Mesenteric fat pad (tissue), 1 donor: ENCODE measurements around the gene CEP290. TPM values are rescaled to one million over a fixed set of nuclear protein-coding genes. Genes with fewer than 3 reads are reported as not detected.

Source experiments
- DNase-seq: peaks from one replicate; pipeline ENCODE4 v3.0.0-alpha.2; 2020; ENCODE audit warnings: low spot score
- long read RNA-seq: library from polyadenylated mRNA; unstranded; transcript quantifications from one replicate; pipeline ENCODE4 v2.0.0, GENCODE V29; 2020
- total RNA-seq: library from RNA; stranded (reverse); fragmentation: NEBNext Ultra II Directional; extraction: Animal tissue kit (Norgen Biotek cat#: 25700); gene quantifications from one replicate; pipeline ENCODE4 v1.2.1, GENCODE V29; 2021
- donor health status: DM: yes; HTN: yes; CAD: no.

CEP290 gene, protein sequence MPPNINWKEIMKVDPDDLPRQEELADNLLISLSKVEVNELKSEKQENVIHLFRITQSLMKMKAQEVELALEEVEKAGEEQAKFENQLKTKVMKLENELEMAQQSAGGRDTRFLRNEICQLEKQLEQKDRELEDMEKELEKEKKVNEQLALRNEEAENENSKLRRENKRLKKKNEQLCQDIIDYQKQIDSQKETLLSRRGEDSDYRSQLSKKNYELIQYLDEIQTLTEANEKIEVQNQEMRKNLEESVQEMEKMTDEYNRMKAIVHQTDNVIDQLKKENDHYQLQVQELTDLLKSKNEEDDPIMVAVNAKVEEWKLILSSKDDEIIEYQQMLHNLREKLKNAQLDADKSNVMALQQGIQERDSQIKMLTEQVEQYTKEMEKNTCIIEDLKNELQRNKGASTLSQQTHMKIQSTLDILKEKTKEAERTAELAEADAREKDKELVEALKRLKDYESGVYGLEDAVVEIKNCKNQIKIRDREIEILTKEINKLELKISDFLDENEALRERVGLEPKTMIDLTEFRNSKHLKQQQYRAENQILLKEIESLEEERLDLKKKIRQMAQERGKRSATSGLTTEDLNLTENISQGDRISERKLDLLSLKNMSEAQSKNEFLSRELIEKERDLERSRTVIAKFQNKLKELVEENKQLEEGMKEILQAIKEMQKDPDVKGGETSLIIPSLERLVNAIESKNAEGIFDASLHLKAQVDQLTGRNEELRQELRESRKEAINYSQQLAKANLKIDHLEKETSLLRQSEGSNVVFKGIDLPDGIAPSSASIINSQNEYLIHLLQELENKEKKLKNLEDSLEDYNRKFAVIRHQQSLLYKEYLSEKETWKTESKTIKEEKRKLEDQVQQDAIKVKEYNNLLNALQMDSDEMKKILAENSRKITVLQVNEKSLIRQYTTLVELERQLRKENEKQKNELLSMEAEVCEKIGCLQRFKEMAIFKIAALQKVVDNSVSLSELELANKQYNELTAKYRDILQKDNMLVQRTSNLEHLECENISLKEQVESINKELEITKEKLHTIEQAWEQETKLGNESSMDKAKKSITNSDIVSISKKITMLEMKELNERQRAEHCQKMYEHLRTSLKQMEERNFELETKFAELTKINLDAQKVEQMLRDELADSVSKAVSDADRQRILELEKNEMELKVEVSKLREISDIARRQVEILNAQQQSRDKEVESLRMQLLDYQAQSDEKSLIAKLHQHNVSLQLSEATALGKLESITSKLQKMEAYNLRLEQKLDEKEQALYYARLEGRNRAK (N-terminal part only)
- total RNA-seq, result 11.5 TPM
- long read RNA-seq, partial matches to known transcripts, result 6 of 9 reads
- long read RNA-seq, other reads (novel, unspliced or antisense), result 3 of 9 reads

DNA sequence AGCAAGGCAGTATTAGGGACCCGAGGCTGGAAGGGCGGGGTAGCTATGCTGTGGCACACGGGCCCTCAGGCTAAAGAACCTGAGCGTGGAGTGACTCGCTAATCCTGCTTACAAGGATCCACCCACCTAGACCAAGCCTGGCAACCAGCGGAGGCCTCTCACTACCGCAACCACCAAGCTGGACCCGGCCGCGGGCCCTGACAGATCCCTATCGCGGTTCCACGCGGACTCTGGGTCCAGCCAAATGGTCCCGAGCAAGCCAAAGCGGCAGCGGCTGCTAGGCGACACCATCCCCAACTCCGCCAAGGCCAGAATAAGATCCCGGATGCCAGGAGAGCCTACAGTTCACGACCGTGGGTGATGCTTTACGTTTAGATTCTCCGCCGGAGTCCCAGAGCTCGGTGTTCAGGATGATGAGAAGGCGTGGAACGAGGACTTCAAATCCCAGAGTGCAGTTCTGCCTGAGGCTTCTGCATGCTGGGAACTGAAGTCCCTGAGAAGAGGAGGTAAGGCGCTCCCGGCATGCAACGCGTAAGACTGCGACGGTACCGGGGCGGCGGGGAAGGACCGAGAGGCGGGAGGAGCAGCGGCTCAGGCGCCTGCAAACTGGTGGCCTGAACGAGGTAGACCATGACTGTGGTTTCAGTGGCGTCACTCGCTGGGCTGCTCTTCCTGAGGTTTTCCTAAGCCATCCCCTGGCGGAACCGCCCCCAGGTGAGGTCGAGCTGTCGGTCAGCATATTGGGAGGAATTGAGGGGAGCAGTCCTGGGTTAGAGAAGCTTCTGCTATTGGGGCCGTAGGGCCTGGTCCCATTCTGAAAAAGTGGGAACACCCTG is at the start of gene CEP290, which contains the start of gene TMTC3:
TSS of gene CEP290 (minus strand) at position 315 of the 836 bp plus-strand sequence. CDS start 781 bp downstream, outside the sequence.
TSS of gene TMTC3 (plus strand) at position 534 of the 836 bp plus-strand sequence. CDS start 6,009 bp downstream, outside the sequence.
- peak; percentile 95 for DNase-seq

DNA sequence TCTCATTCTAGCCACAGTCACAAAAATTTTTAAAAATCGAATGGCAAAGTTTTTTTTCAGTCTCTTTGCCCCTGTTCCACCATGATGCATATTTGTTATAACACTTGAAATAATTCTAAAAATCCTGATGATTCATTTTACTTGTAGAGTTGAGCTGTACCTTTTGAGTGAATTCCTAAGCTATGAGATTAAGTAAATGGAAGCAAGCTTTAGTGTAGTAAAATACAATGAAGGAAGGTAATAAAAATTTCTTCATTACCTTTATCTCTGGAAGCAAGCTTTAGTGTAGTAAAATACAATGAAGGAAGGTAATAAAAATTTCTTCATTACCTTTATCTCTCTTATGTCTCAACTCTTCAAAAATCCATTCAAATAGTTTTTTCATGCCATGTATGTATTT is 46.3 kb upstream of the CEP290 start:
- DNase-seq, result no peak

GRCh38 chr12:88187571-88187970 is 45.7 kb upstream of the CEP290 start:
- DNase-seq, result no peak

- no peak for DNase-seq
Measured at GRCh38 chr12:88185988-88186387, 44.1 kb upstream of the CEP290 start.

GRCh38 chr12:88185279-88185678 is 43.4 kb upstream of the CEP290 start:
- DNase-seq, result no peak

DNA sequence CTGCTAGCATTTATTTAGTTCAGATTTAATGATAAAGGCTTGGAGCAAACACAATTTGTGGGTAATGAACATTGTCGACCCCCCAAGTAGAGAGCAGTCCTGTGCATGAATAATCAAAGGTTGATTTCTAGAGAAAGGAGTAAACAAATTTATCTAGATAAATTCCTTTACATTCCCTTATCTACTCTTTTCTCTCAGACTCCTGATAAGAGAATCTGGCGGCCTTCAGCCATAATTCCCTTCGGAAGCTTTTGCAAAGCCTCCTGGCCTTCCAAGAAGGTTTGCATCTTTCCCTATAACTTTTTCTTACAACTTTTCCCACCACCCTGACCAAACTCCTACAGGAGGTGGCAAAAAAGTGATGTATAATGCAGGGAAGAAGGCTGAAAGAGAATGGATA is 42.3 kb upstream of the CEP290 start:
- no peak for DNase-seq

DNA sequence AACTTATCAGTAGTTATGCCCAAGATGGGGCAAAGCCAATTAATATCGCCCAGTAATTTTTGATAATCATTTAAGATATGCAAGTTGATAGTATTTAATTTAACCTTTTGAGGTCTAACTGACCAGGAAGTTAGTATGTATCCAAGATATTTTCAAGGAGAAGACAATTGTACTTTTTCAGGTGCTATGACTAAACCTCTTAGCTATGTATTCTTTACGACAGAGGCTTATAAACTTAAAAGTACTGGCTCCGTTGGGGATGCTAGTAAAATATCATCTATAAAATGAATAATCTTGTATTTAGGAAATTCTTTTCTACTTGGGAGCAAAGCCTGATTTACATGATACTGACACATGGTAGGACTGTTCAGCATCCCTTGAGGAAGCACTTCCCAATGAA is 40.5 kb upstream of the CEP290 start:
- DNase-seq, result no peak

- DNase-seq, result no peak
Measured at GRCh38 chr12:88181881-88182280, 40.0 kb upstream of the CEP290 start.

DNA sequence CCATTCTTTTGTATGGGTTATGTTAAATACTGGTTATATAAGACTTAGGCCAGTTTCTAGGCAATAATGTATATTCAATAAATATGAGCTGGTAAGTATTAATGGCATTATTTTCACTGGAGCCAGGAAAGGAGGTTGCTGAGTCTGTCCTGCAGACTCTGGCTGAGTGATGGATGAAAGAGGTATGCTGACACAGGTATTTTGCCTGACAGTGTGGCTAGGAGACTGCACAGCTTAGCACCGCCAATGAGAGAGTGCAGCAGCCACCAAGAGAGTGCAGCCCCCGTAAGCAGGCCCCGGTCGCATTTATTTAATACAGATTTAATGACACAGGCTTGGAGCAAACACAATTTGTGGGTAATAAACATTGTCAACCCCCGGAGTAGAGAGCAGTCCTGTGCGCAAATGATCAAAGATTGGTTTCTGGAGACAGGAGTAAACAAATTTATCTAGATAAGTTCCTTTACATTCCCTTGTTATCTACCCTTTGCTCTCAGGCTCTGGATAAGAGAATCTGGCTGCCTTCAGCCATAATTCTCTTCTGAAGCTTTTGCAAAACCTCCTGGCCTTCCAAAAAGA is 37.6 kb upstream of the CEP290 start:
- DNase-seq, result no peak

- no peak for DNase-seq
Measured at GRCh38 chr12:88175544-88175943, 33.7 kb upstream of the CEP290 start.

DNA sequence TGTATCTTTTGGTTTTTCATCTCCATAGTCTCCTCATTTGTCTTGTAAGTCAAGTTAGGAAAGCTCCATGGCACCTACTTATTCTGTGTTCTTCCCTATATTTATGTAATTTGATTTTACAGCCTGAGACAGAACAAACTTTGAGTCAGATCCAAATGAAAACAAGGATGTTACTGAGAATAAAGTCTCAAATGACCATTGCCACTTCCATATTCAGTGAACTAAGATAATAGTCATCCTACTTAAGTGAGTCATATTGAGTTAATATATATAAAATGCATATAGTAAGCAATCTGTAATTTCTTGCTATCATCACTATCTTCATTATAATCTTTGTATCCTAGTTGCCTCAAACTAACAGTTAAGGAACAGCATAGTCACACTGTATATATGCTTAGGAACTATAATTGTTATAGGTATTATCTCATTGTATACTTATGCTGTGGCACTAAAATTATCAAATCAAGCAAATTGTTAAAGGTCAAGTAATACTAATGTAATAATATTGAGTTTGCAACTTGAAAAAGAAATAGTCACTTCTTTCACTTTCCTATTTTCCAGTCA is 31.0 kb upstream of the CEP290 start:
- DNase-seq, result no peak

- DNase-seq, result no peak
Measured at GRCh38 chr12:88167384-88167783, 25.5 kb upstream of the CEP290 start.

DNA sequence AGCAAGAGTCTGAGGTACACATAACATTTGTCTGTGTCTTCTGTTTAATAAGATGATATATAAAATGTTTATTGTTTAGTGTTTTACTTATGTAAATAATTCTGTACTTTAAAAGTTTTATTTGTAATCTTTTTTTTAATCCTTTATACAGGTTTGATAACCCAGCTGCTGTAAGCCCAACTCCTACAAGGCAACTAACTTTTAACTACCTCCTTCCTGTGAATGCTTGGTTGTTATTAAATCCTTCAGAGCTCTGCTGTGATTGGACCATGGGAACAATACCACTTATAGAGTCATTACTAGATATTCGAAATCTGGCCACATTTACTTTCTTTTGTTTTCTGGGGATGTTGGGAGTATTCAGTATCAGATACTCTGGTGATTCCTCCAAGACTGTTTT is 24.3 kb upstream of the CEP290 start:
- no peak for DNase-seq

- no peak for DNase-seq
Measured at GRCh38 chr12:88163371-88163770, 21.5 kb upstream of the CEP290 start.

DNA sequence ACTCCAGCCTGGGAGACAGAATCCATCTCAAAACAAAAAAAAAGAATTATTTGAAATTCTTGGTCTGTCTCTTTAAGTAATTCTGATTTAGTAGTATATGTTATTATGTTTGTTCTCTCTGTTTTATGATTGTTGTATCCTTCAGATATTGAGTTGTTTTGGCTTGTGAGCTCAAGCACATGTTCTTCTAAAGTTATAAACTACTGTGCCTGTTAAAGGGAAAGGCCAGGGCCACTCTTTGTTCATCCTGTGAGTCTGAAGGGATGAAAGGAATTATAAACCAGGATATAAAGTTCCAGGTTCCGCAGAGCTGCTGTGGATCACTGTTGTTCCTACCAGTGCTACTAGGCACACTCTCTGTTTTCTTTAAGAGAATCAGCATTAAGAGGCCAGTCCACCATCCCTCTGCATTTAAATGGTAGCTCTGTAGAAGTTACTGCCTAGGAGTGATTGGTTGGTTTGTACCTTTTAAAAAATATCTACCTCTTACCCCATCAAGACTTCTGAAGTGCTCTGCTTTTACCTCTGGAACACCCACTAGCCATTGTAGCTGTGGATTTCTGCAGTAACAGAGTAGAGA is 14.3 kb upstream of the CEP290 start:
- no peak for DNase-seq

DNA sequence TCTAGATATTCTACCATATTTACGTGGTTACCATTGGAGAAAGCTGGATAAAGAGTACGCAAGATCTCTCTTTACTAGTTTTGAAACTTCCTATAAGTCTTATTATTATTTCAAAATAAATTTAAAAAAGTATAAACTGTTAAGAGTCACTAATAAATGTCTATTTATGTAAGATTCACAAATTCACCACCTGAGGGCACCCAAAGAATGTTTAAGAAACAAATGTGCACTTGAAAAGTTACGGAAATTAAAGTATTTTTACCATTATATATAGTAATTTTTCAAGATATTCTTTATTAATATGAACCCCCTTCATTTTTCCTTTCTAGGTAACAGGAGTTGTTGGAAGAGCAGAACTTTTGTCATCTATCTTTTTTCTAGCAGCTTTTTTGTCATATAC is 12.1 kb upstream of the CEP290 start:
- DNase-seq, result no peak

- DNase-seq, result no peak
Measured at GRCh38 chr12:88150063-88150462, 8.2 kb upstream of the CEP290 start.

GRCh38 chr12:88145567-88146505 is 3.9 kb upstream of the CEP290 start:
- no peak for DNase-seq
